HuH-7 (cell line): ENCODE data around the gene TRAF6.
"Not testable (repeated sequence)": the region's sequence is repeated elsewhere in the genome, so short reads cannot be mapped to it uniquely, and the experiment has no call there.

Experiments used
- DNase-seq: peaks from one replicate; pipeline ENCODE4 v3.0.0; 2011; ENCODE audit warnings: low spot score

The TRAF6 gene

GRCh38 chr11:36493332-36493731 is 16.7 kb downstream of the TRAF6 start:
- DNase-seq = no peak

- no peak for DNase-seq
These were observed 17.3 kb downstream of the TRAF6 start for GRCh38 chr11:36492724-36493304.

- DNase-seq = no peak
These were observed 19.9 kb downstream of the TRAF6 start for GRCh38 chr11:36490026-36490806.

DNA sequence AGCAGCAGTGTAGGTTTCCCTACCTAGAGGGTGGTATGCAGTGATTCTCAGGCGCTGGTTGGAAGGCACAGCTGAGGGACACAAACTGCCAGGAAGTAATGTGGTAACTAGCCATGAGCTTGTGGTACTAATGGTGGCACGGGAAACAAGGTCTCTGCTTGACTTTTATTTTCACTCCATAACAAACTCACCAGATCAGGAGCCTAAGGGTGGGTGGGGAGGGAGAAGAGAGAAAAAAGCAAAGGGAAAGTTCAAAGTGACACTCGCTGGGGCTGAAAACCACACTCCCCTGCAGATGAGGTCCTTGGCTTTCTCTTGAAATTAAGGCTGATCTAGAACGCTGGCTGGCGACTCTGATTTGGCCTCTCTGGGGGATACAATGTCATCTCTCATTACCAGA is 22.0 kb downstream of the TRAF6 start:
- DNase-seq = no peak

- no peak for DNase-seq
These were observed 22.5 kb downstream of the TRAF6 start for GRCh38 chr11:36487619-36488018.

- no peak for DNase-seq
These were observed 24.6 kb downstream of the TRAF6 start for GRCh38 chr11:36485298-36486002.

GRCh38 chr11:36483042-36483441 is 27.0 kb downstream of the TRAF6 start:
- DNase-seq = not testable (repeated sequence)

DNA sequence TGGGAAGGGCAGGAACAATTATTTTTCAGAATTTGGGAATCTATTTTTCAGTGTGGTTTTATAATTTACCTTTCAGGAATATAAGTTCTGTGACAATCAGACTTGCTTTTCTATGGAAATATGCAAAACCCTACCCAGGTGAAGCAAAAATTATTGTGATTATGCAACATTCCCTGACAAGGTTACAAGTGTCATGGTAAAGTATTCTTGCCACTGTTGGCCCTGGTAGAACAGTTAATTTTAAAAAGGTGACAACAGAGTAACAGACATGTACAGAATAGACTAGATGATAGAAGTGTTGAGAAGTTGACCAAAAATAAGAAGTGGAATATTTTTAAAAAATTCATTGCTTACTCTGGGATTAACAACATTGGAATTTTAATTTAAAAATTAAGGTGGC is 29.2 kb downstream of the TRAF6 start:
- DNase-seq = no peak

GRCh38 chr11:36478700-36479329 is 31.3 kb downstream of the TRAF6 start:
- peak; percentile 29 for DNase-seq

- no peak for DNase-seq
These were observed 34.9 kb downstream of the TRAF6 start for GRCh38 chr11:36475192-36475591.

- DNase-seq = no peak
These were observed 38.5 kb downstream of the TRAF6 start for GRCh38 chr11:36471577-36471976.

- DNase-seq = no peak
These were observed 39.9 kb downstream of the TRAF6 start for GRCh38 chr11:36469881-36470802.

DNA sequence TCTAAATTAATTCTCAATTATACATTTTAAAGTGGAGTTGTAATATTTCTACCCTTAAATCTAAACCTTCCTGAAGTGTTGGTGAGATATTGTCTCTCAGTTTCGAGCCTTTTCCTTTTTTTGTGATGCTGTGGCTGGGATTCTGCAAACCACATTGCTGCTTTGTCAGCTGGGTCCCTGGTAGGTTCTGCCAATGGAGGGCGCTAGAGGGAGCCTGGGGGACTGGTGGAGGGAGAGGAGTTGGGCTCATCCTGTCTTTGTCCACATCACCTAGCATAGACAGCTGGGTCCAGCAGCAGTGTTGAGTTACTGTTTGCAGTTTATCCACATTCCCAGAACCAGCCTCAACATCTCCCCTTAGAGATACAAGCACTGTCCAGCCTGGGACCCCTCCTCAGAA is 41.0 kb downstream of the TRAF6 start:
- DNase-seq = no peak

DNA sequence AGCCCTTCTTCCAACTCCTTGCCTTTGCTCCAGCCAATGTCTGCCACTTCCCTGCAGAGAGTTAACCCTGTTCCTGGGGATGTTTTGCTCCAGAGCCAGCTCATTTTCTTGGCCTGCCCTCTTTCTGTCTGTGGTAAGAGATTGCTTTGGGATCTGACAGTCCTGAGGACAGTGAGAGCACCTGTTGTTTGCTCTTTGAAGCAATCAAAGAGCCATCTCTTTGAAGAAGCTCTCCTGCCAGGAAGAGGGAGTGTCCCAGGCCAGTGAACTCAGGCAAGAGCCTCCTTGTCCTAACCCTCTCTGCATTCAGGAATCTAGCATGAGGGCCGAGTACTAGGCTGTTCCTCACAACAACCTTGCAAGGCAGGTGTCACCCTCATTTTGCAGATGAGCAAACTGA is 42.2 kb downstream of the TRAF6 start:
- DNase-seq = no peak

DNA sequence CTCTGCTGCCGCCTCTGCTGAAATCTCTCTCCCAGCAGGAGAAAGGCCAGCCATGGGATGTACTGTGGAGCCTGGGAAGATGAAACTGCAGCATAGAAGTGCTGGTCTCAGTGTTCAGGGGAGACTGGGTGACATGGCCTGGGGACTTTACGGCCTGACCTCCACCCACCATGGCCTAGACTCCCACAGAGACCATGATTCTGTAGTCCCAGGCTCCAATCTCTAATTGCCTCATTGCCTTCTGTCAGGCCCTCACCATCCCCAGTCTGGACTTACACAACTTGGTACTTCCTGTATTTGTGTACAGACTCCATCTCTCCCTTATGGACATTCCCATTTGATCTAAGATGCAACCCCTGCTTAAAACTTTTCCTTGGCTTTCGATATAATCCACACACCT is 43.1 kb downstream of the TRAF6 start:
- DNase-seq = no peak

GRCh38 chr11:36465449-36466163 is 44.5 kb downstream of the TRAF6 start:
- no peak for DNase-seq

DNA sequence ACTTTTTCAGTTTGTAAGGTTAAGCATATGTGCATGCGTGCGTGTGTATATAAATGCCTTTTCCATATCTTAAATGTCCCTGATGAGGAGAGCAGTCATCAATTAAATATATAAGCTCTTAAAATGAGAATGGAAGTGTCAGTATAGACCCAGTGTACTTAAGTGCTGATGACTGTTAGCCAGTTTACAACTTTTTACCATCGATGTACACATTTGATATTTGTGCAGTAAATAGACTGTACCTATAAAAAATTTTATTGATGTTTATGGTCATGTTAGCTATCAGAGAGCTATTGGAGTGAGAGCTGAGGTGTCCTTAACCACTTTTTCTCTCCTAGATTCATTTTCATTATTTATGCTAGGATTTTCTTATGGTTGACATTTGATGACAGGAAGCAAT is 45.4 kb downstream of the TRAF6 start:
- DNase-seq = no peak

DNA sequence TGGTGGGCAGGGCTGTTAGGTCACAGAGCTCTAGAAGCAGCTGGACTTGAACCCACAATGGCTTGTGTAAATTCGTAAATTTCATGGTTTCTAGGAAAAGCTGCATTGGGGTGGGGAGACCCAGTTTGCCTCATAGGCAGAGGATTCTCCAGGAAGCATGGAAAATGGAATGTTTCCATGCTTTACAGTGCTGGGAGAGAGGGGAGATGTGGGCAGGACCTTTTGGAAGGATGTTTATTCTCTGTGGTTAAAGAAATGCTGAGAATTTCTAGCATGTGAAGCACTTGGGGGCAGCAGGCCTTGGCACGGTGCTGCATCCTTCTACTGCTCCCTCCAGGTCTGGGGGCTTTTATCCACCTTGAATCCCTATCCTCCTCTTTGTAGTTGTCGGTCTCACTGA is 46.3 kb downstream of the TRAF6 start:
- no peak for DNase-seq

DNA sequence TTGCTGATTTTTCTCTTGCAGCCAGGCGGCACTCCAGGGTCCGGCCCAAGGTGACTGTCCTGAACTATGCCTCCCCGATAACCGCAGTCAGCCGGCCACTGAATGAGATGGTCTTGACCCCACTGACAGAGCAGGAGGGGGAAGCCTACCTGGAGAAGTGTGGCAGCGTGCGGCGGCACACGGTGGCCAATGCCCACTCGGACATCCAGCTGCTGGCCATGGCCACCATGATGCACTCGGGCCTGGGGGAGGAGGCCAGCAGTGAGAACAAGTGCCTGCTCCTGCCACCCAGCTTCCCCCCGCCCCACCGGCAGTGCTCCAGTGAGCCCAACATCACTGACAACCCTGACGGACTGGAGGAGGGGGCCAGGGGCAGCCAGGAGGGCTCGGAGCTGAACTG is 47.8 kb downstream of the TRAF6 start:
- DNase-seq = no peak

- DNase-seq = no peak
These were observed 49.9 kb downstream of the TRAF6 start for GRCh38 chr11:36460220-36460619.

- DNase-seq = no peak
These were observed 51.0 kb downstream of the TRAF6 start for GRCh38 chr11:36459046-36459445.
